Measurements from ENCODE around the gene GYG2. TPM values are rescaled to one million over a fixed set of nuclear protein-coding genes. Genes with fewer than 3 reads are reported as not detected.
A peak's percentile ranks its signal among the peaks of the same experiment; 100 is the strongest.
"Not testable (repeated sequence)": the region's sequence is repeated elsewhere in the genome, so short reads cannot be mapped to it uniquely, and the experiment has no call there.

The GYG2 gene
- total and polyA plus RNA-seq, 2 experiments from 2014 or later, result 41.4 to 44.3 TPM

DNA sequence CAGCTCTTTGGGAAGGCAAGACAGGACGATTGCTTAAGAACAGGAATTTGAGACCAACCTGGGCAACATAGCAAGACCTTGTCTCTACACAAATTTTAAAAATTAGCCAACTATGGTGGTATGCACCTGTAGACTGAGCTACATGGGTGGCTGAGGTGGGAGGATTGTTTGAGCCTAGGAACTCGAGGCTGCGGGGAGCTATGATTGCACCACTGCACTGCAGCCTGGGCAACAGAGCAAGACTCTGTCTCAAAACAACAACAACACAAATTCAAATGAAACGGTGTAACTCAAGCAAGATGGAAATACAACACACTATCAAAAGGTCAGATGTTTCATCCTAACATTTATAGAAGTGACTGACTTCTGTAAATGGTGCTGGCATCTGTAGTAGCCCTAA is 39.8 kb upstream of the GYG2 start:
- H3K4me3 ChIP-seq, result no peak overlapping the region
- H3K9me2 ChIP-seq (replicated peaks; ENCODE audit: insufficient read depth), result no peaks in the 10 kb centered on the region
- no peaks in the 10 kb centered on the region for H3K79me2 ChIP-seq
- H3K36me3 ChIP-seq (replicated peaks; ENCODE audit: insufficient read depth, low read depth), result no peaks in the 10 kb centered on the region
- no peak for DNase-seq (ENCODE audit: low spot score)
- H3K27ac ChIP-seq, result no peak overlapping the region
- H3K9me3 ChIP-seq (ENCODE audit: low read depth), result no peaks in the 10 kb centered on the region
- WGBS (ENCODE audit: low lambda C conversion rate, missing lambda C conversion rate), result 87% methylated on average over 4 of the region's 4 CpGs
- no peaks in the 10 kb centered on the region for H3K27me3 ChIP-seq
- no peaks in the 10 kb centered on the region for H3K4me1 ChIP-seq (ENCODE audit: insufficient read depth)
- TF ChIP-seq EZH2 (IDR thresholded peaks at IDR 0.05; ENCODE audit: borderline replicate concordance) (no peak), EZH2phosphoT487 (IDR thresholded peaks at IDR 0.05; ENCODE audit: low read depth, severe bottlenecking, unreplicated experiment) (no peak)
- TF ChIP-seq, protein P1, sequence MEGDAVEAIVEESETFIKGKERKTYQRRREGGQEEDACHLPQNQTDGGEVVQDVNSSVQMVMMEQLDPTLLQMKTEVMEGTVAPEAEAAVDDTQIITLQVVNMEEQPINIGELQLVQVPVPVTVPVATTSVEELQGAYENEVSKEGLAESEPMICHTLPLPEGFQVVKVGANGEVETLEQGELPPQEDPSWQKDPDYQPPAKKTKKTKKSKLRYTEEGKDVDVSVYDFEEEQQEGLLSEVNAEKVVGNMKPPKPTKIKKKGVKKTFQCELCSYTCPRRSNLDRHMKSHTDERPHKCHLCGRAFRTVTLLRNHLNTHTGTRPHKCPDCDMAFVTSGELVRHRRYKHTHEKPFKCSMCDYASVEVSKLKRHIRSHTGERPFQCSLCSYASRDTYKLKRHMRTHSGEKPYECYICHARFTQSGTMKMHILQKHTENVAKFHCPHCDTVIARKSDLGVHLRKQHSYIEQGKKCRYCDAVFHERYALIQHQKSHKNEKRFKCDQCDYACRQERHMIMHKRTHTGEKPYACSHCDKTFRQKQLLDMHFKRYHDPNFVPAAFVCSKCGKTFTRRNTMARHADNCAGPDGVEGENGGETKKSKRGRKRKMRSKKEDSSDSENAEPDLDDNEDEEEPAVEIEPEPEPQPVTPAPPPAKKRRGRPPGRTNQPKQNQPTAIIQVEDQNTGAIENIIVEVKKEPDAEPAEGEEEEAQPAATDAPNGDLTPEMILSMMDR (IDR thresholded peaks at IDR 0.05; ENCODE audit: poor library complexity), result no peak
- H2AFZ ChIP-seq, result no peak overlapping the region
- H3K4me2 ChIP-seq, result no peak overlapping the region
- no peaks in the 10 kb centered on the region for H4K20me1 ChIP-seq (ENCODE audit: insufficient read depth, poor library complexity, severe bottlenecking)

DNA sequence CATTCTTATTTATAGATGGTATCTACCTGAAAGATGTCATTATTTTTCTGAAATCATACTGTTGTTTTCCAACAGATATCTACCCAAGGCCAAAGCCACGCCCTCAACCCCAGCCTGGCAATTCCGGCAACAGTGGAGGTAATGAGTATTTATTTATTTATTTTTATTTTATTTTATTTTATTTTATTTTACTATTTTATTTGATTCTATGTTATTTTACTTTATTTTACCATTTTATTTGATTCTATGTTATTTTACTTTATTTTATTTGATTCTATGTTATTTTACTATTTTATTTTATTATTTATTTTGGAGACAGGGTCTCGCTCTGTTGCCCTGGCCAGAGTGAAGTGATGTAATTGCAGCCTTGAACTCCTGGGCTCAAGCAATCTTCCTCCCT is 39.2 kb upstream of the GYG2 start:
- Histone ChIP-seq H3K9me3 (ENCODE audit: low read depth) (no peaks in the 10 kb centered on the region), H3K27ac (no peak overlapping the region), H4K20me1 (ENCODE audit: insufficient read depth, poor library complexity, severe bottlenecking) (no peaks in the 10 kb centered on the region), H3K36me3 (replicated peaks; ENCODE audit: insufficient read depth, low read depth) (no peaks in the 10 kb centered on the region), H3K9me2 (replicated peaks; ENCODE audit: insufficient read depth) (no peaks in the 10 kb centered on the region), H3K27me3 (no peaks in the 10 kb centered on the region), H3K79me2 (no peaks in the 10 kb centered on the region), H3K4me1 (ENCODE audit: insufficient read depth) (no peaks in the 10 kb centered on the region), H3K4me3 (no peak overlapping the region), H2AFZ (no peak overlapping the region), H3K4me2 (no peak overlapping the region)
- 97% methylated on average over 3 of the region's 3 CpGs for WGBS (ENCODE audit: low lambda C conversion rate, missing lambda C conversion rate)
- no peak for TF ChIP-seq EZH2phosphoT487 (IDR thresholded peaks at IDR 0.05; ENCODE audit: low read depth, severe bottlenecking, unreplicated experiment)
- TF ChIP-seq, protein P1 (IDR thresholded peaks at IDR 0.05; ENCODE audit: poor library complexity), result no peak
- TF ChIP-seq EZH2 (IDR thresholded peaks at IDR 0.05; ENCODE audit: borderline replicate concordance), result no peak
- DNase-seq (ENCODE audit: low spot score), result no peak

DNA sequence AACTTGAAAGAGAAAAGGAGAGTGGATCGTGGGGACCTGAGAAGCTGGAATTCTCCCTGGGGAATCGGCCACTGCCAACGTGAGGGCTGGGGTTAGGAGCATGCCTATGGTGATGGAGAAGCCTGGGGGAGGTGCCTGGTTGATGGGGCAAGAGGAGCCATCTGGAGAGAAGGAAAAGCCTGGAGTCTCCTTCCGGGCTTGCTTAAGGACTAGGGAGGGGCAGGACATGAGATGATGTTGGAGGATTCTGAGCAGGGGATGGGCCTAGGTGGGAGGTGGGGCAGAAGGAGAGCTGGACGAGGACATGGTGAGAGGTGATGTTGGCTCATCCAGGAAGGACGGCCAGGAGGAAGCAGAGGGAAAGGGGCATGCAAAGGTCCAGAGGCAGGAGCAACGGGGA is 35.0 kb upstream of the GYG2 start:
- no peak for DNase-seq (ENCODE audit: low spot score)
- Histone ChIP-seq H3K79me2 (no peaks in the 10 kb centered on the region), H3K4me2 (no peak overlapping the region), H3K27me3 (no peaks in the 10 kb centered on the region), H3K4me3 (no peak overlapping the region), H3K9me3 (ENCODE audit: low read depth) (no peaks in the 10 kb centered on the region), H3K9me2 (replicated peaks; ENCODE audit: insufficient read depth) (no peaks in the 10 kb centered on the region), H3K36me3 (replicated peaks; ENCODE audit: insufficient read depth, low read depth) (no peaks in the 10 kb centered on the region), H2AFZ (no peak overlapping the region), H3K27ac (no peak overlapping the region), H4K20me1 (ENCODE audit: insufficient read depth, poor library complexity, severe bottlenecking) (no peaks in the 10 kb centered on the region), H3K4me1 (ENCODE audit: insufficient read depth) (no peaks in the 10 kb centered on the region)
- 74% methylated on average over 7 of the region's 7 CpGs for WGBS (ENCODE audit: low lambda C conversion rate, missing lambda C conversion rate)
- TF ChIP-seq EZH2 (IDR thresholded peaks at IDR 0.05; ENCODE audit: borderline replicate concordance) (no peak), EZH2phosphoT487 (IDR thresholded peaks at IDR 0.05; ENCODE audit: low read depth, severe bottlenecking, unreplicated experiment) (no peak)
- TF ChIP-seq, protein P1 (IDR thresholded peaks at IDR 0.05; ENCODE audit: poor library complexity), result no peak

DNA sequence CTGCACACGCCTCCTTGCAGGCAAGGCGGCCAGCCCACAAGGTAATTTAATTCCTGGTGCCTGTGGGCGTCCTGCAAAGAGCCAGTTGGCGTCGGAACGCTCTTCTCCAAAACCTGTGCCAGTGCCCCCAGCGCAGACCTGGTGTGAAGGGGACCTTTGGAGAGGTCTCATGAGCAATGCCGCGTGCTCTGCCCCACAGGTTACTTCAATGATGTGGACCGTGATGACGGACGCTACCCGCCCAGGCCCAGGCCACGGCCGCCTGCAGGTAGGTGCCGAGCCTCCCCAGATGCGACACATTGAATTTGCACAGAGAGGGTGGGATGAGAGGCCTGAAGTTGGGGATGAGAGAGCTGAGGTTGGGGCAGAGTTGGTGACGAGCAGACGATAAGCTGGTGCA is 34.4 kb upstream of the GYG2 start:
- Histone ChIP-seq H3K4me1 (ENCODE audit: insufficient read depth) (no peaks in the 10 kb centered on the region), H3K4me2 (no peak overlapping the region), H3K9me2 (replicated peaks; ENCODE audit: insufficient read depth) (no peaks in the 10 kb centered on the region), H3K79me2 (no peaks in the 10 kb centered on the region), H4K20me1 (ENCODE audit: insufficient read depth, poor library complexity, severe bottlenecking) (no peaks in the 10 kb centered on the region), H2AFZ (no peak overlapping the region), H3K36me3 (replicated peaks; ENCODE audit: insufficient read depth, low read depth) (no peaks in the 10 kb centered on the region), H3K4me3 (no peak overlapping the region), H3K27me3 (no peaks in the 10 kb centered on the region), H3K9me3 (ENCODE audit: low read depth) (no peaks in the 10 kb centered on the region), H3K27ac (no peak overlapping the region)
- no peak for DNase-seq (ENCODE audit: low spot score)
- no peak for TF ChIP-seq EZH2phosphoT487 (IDR thresholded peaks at IDR 0.05; ENCODE audit: low read depth, severe bottlenecking, unreplicated experiment)
- 96% methylated on average over 19 of the region's 19 CpGs for WGBS (ENCODE audit: low lambda C conversion rate, missing lambda C conversion rate)

DNA sequence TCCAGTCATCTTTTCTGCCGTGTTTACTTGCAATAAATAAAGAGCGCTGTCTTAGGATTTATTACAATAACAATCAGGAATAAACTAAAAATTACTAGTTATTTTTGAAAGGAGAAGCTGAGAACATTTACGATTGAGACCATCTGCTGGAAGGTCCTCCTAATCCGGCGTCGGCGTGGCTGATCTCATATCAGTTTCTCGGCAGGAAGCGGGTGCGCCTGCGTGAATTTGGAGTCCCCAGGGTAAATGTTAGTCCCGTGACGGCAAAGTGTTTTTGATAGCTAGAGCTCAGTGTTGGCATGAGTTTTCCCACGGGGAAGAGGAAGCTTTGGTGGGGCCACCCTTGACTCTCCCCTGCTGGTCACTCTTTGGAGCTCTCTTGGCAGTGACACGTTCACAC is 31.9 kb upstream of the GYG2 start:
- H3K27ac ChIP-seq; H3K4me3 ChIP-seq; H3K79me2 ChIP-seq; H3K9me2 ChIP-seq (replicated peaks; ENCODE audit: insufficient read depth); DNase-seq (ENCODE audit: low spot score); H3K9me3 ChIP-seq (ENCODE audit: low read depth); H4K20me1 ChIP-seq (ENCODE audit: insufficient read depth, poor library complexity, severe bottlenecking); H2AFZ ChIP-seq; H3K27me3 ChIP-seq; H3K4me1 ChIP-seq (ENCODE audit: insufficient read depth); H3K36me3 ChIP-seq (replicated peaks; ENCODE audit: insufficient read depth, low read depth): not testable (repeated sequence)
- peak overlapping the region; percentile 11 for H3K4me2 ChIP-seq
- WGBS (ENCODE audit: low lambda C conversion rate, missing lambda C conversion rate), result 55% methylated on average over 15 of the region's 15 CpGs

All from hepatocyte (in vitro differentiated cells).